Mesenteric fat pad (tissue), 1 donor: Measurements from ENCODE around the gene NANOS2. TPM values are rescaled to one million over a fixed set of nuclear protein-coding genes. Genes with fewer than 3 reads are reported as not detected.
A peak's percentile ranks its signal among the peaks of the same experiment; 100 is the strongest.
"Not testable (repeated sequence)": the region's sequence is repeated elsewhere in the genome, so short reads cannot be mapped to it uniquely, and the experiment has no call there.

Experiments used
- DNase-seq: peaks from one replicate; pipeline ENCODE4 v3.0.0-alpha.2; 2020; ENCODE audit warnings: low spot score
- total RNA-seq: library from RNA; stranded (reverse); fragmentation: NEBNext Ultra II Directional; extraction: Animal tissue kit (Norgen Biotek cat#: 25700); gene quantifications from one replicate; pipeline ENCODE4 v1.2.1, GENCODE V29; 2021
- donor health status: DM: yes; HTN: yes; CAD: no.

NANOS2 gene
- total RNA-seq, 1 donor from 2014 or later: not detected

DNA sequence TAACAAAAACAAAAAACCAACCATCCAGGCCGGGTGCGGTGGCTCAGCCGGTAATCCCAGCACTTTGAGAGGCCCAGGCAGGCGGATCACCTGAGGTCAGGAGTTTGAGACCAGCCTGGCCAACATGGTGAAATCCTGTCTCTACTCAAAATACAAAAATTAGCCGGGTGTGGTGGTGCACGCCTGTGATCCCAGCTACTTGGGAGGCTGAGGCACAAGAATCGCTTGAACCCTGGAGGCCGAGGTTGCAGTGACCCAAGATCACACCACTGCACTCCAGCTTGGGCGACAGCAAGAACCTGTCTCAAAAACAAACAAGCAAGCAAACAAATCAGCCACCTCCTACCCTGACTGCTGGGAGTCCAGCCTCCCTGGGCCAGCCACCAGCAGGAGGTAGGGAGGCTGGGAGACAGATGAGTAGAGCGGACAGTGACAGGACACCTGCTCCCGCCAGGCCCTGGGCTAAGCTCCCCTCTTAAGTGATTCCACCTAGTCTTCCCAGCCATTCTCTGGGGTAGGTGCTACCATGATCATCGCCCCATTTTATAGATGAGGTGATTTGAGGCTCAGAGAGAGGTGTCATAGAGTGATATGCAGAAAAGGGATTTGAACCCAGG is 18.5 kb downstream of the NANOS2 start:
- DNase-seq: not testable (repeated sequence)

DNA sequence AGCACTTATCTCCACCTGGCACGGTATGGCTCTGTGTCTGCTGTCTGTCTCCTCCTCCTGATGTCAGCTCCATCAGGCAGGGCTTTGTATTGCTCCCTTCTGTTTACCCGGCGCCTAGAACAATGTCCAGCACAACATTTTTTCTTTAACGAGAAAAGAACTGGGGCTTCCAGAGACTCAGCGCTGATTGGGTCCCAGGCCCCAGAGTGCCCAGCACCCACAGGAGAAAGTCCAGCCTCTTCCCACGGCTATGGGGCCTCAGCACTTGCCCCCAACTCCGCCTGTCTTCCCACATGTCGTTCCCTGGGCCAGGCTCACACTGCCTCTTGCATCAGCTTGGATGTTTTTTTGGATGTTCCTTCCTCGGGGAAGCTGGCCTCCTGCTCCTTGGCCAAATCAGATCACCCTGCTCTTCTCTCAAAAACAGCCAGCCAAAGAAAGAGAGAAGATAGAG is 19.0 kb downstream of the NANOS2 start:
- no peak for DNase-seq

DNA sequence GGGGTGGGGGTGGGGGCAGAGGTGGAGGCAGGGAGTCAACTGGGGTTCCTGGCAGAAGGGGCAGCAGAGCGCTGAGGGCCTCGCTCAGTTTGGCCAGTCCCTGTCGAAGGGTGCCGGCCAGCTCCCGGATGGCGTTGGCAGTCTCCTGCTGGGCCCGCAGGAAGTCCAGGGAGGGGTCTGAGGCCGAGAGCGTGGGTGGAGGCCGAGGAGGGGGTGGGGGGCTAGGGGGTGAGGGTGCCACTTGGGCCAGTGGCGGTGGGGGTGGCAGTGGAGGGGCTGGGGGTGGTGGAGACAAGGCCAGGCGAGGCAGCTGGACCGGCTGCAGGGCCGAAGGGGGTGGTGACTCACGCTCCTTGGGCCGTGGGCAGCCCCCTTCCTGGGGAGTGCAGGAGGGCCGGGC is 23.7 kb downstream of the NANOS2 start:
- no peak for DNase-seq

DNA sequence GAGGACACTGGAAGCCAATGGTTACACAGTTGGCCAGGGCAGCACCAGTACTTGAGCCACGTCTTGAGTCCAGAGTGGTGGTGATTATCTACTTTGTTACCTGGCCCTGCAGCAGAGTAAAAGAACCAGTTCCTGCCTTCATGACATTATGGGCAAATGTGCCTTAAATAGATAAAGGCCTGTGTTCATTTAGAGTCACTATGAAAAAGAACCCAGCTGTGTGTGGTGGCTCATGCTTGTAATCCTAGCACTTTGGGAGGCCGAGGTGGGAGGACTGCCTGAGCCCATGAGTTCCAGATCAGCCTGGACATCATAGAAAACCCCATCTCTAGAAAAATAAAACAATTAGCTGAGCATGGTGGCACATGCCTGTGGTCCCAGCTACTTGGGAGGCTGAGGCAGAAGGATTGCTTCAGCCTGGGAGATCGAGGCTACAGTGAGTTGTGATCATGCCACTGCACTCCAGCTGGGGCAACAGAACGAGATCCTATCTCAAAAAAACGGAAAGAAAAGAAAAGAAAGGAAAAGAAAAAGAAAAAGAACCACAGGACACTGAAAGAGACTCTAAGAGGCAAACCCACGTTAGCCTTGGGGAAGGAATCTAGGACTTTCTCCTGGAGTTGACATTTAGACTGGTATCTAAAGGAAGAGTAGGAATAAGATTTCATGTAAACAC is 25.2 kb downstream of the NANOS2 start:
- no peak for DNase-seq

DNA sequence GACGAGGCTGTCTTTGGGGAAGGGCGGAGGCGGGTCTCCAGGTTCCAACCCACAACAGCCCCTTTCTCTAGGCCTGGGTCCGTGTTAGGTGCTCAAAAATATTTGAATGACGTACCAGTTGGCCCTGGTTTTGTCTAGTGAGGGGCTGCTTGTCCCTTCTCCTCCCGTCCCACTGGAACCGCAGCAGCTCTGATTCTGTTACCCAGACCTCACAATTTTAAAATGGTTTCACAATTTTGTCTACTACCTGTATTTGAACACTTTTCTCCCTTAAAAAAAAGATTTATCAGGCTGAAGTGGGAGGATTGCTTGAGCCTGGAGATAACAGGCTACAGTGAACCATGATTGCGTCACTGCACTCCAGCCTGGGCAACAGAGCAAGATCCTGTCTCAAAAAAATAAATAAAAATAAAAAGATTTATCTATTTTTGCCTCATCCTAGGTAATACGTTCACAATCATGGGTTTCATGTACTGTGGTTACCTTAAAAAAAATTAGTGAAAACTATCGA is 27.3 kb downstream of the NANOS2 start:
- DNase-seq: no peak

DNA sequence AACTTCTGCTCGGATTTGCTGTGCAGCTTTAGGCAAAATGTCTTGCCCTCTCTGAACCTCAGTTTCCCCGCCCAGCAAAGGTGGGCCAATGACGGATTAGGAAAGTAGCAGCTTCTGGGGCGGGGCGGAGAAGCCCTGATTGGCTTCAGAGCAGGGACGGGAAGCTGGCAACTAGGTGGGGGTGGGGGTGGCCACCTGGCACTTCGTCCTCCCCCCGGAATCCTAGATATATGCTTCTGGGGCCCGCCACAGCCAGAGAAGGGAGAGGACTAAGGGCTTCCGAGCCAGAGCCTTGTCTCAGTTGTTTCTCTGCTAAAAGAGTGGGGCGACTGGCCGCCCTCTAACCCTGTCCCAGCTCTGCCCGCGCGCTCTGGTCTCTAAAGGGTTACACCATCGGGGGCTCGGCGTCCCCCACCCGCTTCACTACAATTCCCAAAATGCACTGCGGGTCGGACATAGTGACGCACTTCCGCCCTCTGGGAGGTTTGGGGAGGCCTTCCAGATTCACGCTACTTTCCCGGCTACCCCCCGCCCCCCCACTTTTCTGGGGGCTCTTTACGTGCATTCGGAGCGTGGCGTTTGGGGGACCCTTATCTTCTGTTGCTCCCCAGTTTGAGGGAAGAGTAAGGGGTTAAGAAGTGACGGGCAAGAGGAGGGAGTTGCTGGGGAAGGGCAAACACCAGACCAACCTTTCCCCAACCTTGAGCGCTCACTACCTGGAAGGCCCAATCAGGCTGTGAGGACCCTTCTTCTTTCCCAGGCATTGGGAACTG is 28.0 kb downstream of the NANOS2 start:
- peak; percentile 96 for DNase-seq

DNA sequence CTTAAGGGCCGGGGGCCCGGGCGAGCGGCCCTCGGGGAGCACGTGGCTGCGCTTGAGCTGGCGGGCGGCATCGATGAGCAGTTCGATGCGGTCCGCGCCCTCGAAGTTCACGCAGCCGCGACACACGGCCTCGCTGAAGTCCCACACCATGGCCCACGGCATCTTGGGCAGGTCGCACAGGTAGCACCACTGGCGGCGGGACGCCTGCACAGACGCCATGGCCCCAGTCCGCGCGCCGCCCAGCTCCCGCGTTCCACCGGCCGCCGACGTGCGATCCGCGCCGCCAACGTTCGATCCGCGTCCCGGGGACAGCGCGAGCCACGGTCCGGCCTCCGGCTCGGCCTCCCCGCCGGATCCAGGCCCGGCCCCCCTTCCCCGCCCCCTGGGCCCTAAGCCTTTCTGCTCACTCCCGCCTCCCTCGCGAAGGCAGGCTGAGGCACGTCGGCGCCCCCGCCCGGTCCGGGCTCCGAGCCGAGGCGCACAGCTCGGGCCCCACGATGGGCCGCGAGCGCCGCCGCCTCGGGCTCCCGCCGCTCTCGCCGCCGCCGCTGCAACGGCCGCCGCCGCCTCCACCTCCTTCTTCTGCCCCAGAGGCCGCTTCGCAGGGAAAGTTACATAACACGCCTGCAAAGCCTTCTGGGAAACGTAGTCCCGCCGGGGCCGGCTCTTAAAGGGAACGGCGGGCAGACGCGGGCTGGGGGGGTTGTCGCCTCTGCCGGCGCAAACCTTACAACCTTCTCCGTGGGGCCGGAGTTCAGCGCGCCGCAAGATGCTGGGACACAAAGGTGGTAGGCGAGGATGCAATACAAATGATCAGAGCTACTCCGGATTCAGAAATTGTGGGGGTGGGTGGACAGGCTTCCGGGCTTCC is 28.8 kb downstream of the NANOS2 start, which contains the start of gene IRF2BP1:
Gene IRF2BP1 (minus strand): TSS at position 586 of the 871 bp plus-strand sequence. CDS start 367 bp downstream, at position 219.
- DNase-seq: peak; percentile 96

DNA sequence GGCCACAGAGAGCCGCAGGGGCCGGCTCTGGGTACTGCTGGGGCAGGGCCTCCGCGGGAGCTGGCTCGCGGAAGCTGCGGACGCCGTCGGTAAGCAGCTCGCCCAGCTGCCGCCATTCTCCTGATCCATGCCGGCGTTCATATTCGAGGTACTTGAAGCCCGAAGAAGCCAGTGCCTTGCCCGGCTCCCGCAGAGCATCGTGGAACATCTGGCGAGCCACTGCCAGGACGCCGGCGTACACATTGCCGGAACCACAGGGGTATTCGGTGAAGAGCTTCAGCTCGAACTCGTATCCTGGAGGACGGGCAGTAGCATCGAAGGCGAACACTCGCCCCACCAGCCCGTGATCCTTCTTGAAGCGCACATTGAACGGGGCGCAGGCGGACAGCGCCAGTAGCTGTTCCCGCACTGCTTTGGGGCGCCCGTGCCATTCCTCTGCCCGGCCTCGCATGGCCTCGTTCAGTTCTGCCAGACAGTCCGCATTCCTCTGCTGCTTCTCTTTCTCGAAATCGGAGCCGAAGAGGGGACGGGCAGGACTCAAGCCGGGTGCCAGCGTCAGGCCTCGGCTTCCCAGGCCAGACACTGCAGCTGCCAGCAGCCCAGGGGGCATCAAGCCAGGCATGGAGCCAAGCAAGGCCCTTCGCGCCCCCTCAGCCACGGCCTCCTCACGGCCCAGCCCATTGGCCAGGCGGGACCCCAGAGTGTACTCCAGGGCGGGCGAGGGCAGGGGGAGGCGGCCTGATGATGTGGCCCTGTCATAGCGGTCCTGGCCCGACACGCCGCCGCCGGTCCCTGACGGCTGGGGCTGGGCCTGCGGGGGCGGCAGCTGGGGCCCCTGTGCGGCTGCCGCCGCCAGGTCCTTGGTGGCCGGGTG is 29.7 kb downstream of the NANOS2 start:
- no peak for DNase-seq

DNA sequence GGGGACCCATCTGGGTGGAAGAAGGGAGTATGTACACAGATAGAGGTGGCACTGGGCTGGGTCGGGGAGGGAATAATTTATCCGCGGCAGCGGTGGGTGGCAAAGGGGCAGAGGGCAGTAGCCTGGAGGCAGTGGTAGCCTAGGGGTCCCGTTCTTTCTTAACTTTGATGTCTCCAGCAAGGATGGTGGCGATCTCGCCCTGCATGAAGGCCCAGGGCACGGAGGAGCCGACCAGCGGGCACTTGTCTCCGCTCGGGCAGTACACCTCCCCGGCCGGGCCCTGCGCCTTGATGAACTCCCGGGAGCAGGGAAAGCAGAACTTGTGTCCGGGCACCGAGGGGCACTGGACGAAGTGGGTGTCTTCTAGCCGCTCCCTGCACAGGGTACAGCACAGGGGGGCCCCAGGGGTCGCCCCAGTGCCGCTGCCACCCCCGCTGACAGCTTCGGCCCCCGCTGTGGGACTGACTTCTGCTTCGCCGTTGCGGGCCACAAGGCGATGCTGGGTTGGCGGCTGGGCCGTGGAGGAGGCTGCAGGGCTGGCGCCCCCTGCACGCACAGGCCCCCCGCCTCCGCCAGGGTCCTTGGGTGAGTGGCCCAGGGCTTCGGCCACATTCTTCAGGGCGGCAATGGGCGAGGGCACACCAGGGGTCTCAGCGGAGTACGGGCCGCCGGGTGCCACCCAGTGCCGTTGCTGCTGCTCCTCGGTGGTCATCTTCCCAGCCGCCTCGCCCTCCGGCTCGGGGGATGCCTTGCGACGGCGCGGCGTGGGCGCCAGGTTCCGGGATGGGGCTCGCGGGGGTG is 30.5 kb downstream of the NANOS2 start:
- no peak for DNase-seq

DNA sequence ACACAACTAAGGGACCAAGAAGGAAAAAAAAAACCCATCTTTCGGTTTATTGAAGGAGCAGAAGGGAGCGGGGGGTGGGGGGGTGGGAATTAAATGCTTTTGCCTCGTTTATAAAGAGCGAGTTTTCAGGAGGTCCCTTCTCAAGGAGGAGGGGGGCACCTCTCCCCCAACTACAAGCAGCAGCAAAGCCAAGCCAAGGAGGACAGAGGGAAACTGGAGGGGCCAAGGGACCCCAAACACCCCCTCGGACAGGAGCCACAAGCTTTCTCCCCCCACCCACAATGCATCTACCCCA is 31.0 kb downstream of the NANOS2 start:
- no peak for DNase-seq

DNA sequence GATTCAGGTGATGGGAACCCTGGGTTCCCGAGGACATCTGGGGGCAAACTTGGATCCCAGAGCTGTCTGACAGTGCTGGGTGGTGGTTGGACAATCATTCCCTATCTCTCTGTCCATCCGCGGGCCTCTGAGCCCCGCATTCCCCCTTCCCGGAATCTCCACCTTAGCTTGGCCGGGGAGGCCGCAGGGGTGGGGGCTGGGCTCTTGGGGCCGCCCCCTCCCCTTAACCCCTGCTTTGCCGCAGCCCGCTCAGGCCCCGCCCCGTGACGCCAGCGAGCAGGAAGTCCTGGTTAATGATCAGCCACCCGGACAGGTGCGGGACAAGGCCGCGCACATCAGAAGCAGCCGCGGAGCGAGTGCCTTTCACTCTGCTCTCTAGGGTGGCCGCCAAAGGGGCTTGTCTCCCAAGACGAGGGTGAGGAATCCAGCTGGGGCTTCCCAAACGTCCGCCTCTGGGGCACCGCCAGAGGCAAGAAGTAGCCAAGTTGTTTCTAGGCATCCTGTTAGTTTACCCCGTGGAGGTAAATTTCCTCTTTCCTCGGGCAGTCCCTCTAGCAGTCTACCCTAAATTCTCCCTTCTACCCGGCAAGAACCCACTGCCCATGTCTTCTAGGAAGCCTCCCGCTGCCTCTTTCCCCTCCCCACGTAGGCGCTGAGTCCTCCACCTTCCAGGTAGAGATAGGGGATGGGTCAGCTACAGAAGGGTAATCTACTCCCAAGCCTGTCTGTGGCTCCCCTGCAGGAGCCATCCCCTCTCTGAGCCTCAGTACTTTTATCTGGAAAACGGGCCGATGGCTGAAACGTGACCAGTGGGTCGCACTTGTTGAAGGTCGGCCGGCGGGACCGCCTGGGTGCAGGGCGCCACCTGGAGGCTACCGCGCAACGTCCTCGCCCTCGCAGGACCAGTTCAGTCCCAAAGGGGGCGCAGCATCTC is 31.7 kb downstream of the NANOS2 start:
- DNase-seq: no peak

DNA sequence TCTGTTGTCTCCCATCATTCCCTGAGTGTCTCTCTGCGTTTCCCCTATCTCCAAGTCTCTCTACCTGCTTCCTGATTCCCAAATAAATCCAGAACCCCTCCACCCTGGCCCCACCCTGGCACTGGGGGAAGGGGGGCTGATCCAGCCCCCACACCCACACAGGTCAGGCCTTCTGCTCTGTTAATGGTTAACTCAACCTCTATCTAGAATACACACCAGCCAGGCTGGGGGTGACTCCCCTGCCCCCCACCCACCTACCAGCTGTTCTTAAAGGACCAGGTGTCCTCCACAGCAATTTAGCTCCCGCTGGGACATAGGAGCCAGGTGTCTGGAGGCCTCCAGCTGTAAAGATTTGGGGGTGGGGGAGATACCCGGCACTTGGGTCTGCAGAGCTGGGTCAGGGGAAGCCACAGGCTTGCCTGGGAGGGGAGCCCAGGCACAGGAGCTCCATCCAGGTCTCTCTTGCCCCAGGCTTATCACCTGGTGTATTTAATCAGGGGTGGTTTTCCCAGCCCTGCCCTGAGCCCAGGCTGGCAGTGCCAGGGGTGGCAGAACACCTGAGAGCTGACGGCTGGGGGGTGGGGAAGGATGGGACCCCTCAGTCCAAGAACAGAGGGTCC is 32.6 kb downstream of the NANOS2 start:
- DNase-seq: no peak

DNA sequence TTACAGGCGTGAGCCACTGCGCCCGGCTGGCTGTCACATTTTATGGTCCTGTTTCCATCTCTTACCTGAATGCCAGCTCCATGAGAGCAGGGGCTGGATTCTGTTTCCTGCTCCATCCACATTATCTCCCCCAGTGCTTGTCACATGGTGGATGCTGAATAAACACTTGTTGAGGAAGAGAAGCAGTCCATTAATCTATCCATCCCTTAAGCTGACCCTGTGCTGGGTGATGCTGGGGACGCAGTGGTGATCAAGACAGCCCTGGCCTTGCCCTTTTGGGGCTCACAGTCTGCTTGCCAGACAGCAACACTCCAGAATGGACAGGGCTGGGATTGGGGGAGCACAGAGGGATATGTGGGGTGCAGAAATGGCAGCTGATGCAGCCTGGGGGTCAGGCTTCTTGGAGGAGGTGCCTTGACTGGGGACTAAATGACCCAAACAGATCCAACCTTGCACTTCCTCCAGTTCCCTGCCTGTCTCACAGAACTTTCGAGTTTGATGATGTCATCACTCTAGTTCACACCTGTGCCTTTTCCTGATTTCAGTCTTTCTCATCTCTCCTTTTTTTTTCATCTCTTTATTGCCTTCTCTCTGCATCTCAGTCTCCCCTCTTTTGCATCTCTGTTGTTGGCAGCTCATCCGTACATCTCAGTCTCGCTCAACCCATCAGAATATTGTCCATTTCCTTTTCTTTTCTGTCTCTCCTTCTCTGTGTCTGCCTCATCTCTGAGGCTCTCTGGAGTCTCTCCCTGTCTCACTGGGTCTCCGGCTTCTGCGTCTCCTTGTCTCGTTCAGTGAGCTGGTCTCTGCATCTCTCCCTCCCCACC is 33.3 kb downstream of the NANOS2 start:
- no peak for DNase-seq

DNA sequence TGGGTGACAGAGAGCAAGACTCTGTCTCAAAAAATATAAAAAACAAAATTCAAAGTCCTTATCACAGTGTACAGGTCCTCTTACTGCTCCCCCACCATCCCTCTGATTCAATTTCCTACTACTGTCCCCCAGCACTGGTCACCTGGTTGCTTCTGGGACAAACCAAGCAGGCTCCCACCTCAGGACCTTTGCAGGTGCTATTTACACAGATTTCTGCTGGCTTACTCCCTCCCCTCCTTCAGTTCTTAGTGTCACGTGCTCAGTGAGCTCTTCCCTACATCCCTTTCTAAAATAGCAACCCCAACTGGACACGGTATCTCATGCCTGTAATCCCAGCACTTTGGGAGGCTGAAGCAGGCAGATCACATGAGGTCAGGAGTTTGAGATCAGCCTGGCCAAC is 34.6 kb downstream of the NANOS2 start:
- no peak for DNase-seq

DNA sequence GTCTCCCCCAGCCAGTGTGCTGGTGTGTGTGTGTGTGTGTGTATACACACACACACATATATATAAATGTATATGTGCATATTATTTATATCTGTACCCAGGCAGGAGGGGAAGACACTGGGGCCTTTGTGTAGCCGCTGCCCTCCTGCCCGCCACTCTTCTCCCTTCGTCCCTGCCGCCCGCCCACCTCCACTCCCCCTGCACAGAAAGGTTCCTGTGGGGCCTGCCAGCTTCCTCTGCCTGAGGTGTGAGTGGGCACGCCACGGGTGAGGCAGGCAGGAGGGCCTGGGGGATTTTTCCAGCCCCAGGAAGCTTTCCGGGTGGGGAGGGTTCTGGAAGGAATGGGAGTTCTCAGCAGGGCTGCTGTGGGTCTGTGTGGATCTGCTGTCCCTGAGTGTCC is 35.5 kb downstream of the NANOS2 start:
- no peak for DNase-seq

DNA sequence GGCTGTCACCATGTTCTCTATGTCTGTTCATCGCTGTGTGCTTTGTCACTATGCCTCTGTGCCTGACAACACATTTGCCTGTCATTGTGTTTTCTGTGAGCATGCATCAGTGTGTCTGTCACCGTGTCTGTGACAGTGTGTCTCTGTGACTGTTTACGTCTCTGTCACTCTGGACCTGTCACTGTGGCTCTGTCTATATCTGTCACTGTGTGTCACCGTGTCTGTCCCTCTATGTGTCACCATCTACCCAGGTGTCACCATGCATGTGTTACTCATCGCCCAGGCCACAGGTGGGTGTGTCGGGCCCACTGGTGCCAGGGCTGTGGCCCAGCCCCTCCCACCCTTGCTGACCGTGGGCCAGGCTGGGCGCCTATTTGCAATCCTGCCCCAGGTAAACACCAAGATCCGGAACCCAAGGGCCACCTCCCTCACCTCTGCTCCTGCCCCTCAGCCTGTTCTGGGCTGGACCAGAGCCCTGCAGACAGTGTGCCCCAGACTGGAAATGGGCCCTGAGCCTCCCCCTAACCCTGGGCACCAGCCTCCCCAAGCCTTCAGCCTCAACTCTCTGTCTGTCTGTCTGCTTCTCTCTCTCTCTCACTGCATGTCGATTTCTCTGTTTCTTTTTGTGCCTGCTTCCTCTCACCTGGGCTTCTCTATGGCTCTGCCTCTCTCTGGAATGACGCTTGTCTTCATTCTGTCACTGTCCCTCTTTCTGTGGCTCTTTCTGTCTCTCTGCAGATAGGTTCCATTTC is 36.4 kb downstream of the NANOS2 start:
- DNase-seq: no peak
